ENCODE results near the gene POLR1G.

Gene POLR1G, protein sequence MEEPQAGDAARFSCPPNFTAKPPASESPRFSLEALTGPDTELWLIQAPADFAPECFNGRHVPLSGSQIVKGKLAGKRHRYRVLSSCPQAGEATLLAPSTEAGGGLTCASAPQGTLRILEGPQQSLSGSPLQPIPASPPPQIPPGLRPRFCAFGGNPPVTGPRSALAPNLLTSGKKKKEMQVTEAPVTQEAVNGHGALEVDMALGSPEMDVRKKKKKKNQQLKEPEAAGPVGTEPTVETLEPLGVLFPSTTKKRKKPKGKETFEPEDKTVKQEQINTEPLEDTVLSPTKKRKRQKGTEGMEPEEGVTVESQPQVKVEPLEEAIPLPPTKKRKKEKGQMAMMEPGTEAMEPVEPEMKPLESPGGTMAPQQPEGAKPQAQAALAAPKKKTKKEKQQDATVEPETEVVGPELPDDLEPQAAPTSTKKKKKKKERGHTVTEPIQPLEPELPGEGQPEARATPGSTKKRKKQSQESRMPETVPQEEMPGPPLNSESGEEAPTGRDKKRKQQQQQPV

DNA sequence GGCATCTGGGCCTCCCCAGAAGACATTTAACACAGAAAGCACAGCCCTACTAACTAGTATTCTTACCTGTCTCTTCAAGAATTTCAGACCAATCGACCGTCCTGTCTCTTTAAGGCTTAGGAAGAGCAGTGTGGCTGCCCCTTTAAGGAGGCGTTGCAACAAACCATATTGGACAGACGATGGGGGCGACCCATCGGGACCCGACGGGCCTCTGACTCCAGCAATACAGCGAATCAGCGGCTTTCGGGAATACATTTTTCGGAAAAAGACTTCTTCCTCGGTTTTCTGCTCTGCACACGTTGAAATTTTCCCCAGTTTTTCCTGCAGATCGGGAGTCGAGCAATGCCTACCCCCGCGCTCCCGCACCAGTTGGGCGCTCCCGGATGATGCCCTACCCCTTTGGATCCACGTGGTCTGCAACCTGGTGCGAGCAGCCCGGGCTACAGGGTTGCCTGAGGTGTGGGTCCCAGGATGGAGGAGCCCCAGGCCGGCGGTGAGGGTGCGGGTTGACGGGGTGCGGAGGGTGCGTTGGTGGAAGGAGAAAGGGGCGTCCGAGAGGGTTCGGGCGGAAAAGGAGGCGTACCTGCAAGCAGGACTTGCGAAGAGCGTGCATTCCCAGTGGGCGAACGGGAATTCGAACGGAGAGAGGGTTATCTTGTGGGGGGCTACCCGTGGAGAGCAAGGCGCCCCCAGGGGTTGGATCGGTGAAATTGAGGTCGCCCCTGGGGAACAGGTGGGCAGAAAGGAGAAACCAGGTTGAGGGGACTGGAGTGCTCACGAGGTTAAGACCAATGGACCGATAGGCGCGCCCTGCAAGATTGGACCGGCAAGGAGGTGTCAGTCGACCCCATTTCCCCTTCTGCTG is at the start of gene POLR1G:
POLR1G (plus strand) TSS at position 419 of the 865 bp plus-strand sequence; CDS start at position 472, 53 bp downstream.
- peak; percentile 81 for DNase-seq

DNA sequence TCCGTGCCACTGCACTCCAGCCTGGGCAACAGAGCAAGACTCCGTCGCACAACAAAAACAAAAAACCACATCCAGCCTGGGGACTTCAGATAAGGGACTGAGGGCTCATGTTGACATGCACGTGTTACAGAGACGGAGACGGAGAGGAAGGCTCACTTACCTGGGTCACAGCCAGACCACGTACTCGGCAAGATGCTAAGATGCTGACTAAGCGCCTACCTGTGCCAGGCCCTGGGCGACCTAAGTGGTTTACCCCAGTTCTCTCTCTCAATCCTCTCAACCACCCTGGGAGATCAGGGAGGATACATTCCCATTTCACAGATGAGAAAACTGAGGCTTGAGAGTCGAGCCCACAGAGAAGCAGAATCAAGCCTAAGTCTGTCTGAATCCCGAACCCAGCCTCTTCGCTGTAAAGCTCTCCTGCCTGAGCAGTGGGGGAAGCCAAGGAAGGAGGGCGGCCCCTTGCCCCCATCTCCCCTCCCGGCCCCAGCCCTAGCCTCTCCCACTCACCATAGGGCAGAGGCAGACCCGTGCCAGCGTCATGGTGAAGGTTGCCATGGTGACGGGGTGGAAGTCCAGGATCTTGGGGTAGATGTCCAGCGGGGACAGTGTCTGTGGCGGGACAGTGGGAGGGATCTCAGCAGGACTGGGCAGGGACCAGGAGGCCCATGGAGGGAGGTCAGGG is 49.5 kb upstream of the POLR1G start:
- DNase-seq, result no peak

DNA sequence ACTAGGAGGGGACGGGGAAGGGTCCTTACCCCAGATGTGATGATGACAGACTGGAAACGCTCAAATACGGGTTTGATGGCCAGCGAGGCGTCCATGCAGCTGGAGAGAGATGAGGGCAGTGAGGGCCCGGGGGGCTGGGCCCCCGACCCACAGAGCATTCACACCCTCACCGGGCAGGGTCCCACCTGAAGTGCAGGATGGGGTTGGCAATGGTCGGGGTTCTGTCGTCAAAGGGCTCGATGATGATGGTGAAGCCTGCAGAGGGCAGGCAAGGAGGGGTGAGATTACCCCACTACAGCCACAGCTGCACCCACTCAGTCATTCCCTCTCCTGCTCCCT is 49.0 kb upstream of the POLR1G start:
- no peak for DNase-seq

DNA sequence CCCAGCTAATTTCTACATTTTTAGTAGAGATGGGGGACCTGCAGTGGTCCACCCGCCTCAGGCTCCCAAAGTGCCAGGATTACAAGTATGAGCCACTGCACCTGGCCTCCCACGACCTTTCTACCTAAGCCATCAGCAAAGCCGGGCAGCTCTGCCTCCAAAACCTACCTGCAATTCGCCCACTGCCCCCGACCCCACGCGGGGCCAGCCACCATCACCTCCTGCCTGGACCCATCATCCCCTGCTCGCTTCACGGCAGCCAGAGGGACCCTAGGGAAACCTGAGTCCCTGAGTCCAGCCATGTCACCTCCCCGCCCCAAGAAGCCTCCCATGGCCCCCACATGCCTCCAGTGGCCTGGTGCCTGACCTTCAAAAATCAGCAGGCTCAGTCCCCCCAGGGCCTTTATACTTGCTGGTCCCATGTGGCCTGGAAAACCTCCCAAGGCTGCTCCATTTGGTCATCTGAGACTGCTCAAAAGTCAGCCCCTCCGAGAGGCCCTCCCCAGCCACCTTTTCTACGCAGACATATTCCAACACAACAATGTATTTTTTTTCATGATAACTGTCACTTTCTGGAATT is 48.1 kb upstream of the POLR1G start:
- DNase-seq, result no peak

DNA sequence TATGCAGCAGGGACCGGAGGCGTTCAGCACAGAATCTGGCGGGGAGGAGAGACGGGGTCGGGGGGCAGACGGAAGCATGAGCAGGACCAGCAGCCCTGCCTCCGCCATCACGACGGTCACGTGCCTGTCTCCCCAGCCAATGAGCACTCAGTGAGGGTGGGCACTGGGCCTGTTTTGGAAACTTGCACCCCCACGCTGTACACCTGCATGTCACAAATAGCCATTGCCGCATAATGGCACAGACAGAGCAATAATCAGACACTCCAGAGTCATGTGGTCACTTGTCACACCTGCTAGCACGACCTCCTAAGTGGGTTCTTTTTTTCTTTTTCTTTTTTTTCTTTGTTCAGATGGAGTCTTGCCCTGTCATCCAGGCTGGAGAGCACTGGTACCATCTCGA is 44.8 kb upstream of the POLR1G start:
- no peak for DNase-seq

DNA sequence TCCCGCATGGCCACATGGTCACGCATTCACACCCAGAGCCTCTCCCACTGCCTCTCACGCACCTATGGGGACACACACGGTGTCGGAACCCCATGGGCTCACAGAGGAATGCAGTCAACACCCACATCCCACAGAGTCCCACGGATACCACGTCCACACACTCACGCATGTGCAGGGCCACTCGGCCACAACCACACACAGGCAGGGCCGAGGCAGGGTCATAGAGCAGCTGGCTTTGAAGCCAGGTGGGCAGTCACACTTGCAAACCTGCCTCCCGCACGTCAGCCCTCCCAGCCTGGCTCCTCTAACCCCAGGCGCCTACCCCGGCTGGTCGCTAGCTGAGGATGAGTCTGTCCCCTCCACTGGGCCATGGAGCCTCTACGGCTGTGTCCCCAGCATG is 44.2 kb upstream of the POLR1G start:
- no peak for DNase-seq

DNA sequence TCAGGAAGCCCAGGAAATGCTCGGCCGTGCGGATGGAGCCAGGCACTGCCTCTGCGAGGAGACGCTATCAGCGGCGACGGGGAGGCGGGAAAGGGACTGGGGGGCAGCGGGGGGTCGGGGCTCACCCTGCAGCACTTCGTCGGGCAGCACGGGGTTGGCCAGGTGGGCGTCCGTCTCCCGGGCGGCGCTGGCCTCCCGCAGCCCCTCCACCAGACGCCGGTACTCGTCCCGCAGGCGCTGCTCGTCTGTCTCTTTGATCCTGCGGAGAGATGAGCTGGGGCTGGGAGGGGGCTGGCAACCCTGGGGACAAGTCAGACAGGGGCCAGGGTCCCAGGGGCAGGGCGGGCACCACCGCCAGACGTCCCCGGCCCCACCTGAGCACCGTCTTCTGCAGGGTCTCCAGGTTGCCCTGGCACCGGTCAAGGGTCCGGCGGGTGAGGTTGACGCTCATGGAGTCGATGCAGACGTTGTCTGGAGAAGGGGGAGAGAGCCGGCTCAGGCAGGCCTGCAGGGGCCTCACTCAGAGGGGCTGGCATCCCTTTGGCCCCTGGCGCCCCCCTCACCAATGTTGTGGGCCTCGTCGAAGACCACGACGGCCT is 42.5 kb upstream of the POLR1G start:
- no peak for DNase-seq

DNA sequence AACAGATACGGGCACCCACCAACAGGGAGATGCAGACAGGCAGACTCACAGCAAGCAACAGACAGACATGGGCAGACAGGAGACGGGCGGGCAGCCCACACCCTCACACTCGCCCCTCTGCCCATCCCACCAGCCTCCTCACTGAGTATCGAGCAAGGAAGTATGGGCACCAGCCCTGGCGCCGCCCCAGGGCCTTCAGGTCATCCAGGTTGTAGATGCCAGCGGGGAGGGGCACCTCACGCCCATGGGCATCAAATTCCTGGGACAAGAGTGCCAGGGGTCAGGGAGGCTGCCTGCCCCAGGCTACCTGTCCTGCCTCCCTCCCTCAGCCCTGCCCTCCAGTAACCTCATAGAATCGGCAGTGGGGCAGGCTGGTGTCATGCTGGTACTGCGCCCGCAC is 41.7 kb upstream of the POLR1G start:
- no peak for DNase-seq

DNA sequence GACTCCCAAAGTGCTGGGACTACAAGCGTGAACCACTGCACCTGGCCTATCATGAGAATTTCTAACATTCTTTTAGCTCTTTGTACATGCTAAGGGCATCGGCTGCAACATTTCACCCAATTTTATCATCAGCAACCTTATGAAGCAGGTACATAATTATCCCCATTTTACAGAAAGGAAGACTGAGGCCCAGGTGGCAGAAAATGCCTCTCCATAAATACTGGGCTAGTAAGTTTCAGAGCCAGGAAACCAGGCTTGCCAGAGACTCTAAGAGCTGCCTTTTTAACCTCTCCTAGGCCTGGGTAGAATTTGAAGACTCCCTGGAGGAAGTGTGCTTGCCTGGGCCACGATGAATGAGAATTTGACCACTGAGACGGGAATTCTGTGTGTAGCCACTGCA is 38.3 kb upstream of the POLR1G start:
- DNase-seq, result no peak

DNA sequence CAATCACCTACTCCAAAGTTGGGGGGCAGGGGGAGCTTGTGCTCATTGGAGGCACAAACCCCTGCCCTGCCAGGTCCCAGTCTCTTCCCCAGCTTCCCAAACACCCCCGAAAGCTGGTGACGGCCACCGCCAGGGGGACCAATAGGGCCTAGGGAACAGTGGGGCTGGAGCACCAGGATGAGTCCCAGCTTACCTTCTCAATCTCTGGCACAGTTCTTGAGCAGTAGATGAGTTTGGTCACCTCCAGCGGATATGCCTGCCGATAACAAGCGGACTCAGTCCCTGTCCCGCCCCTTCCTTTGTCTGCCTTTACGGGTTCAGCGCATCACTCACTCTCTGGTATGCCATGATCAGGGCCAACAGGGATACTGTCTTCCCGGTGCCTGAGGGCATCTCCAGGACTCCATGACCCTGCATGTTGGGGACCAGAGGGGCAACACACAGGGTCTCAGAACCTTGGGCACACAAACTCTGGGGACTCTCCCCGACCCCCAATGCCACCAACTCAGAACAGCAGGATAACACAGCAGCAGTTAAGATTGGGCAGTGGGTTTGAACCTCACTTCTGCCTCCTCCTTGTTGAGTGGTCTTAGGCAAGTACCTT is 37.6 kb upstream of the POLR1G start:
- no peak for DNase-seq

DNA sequence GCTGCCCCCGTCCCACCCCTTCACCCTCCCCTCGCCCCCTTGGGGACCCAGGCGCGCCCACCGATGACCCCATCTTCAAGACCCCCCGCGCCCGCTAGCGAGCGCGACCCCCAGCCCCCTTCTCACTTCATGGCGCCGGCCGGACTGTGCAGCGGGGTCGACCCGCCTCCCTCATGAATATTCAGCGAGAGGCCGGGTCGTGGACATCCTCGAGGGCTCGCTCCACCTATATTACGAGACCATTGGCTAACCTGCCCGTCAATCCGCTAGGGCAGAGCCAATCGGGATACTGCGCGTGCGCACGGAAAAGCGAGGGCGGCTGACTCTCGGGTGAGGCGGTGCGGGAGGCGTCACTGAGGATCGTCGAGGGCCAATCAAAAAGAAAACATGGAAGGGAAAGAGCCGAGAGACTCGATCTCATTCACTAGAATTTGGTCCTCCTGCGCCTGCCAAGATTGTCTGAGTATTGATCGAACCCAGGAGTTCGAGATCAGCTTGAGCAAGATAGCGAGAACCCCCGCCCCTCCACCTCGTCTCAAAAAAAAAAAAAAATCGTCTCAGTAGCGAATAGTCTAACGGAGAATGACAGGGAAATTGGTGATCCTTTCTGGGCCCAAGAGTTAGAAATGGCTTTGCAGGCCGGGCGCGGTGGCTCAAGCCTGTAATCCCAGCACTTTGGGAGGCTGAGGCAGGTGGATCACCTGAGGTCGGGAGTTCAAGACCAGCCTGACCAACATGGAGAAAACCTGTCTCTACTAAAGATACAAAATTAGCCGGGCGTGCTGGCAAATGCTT is 35.8 kb upstream of the POLR1G start, which contains the start of gene ERCC2:
ERCC2 (minus strand) TSS at position 164 of the 795 bp plus-strand sequence; CDS start at position 131, 33 bp downstream.
- peak; percentile 97 for DNase-seq

DNA sequence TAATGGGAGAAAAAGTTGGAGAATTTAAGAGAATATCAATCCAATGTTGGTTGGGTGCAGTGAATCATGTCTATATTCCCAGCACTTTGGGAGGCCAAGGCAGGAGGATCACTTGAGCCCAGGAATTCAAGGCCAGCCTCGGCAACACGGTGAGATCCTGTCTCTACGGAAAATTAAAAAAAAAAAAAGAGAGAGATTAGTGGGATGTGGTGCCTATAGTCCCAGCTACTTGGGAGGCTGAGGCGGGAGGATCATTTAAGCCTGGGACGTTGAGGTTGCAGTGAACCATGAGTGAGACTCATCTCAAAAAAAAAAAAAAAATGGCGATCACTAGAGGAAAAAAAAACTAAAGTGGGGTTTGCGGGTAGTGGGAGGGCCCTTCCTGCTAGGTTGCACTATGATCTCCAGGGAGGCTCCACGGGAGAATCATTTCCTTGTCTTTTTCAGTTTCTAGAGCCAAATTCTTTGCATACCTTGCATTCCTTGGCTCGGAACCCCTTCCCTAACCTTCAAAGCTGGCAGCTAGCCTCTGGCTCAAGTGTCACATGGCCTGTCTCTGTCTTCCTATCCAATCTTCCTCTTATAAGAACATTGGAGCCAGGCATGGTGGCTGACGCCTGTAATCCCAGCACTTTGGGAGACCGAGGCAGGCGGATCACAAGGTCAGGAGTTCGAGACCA is 30.3 kb upstream of the POLR1G start:
- DNase-seq, result peak; percentile 98

DNA sequence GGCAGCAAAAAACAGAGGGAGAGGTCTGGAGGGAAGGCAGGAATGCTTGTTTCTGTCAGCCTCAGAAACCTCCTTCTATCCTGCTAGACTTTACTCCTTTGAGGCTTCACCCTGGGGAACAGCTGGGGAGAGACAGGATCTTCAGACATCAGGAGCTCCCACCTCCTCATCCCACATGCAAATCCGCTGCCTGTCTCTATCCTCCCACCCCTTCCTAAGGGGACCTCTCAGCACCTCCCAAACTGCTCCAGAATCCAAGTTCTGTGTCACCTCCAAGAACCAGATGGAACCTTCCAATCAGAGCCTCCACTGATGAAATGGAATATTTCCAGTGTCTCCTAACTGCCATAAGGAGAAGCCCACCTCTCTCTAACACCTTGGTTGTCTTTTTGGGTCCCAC is 26.3 kb upstream of the POLR1G start:
- no peak for DNase-seq

DNA sequence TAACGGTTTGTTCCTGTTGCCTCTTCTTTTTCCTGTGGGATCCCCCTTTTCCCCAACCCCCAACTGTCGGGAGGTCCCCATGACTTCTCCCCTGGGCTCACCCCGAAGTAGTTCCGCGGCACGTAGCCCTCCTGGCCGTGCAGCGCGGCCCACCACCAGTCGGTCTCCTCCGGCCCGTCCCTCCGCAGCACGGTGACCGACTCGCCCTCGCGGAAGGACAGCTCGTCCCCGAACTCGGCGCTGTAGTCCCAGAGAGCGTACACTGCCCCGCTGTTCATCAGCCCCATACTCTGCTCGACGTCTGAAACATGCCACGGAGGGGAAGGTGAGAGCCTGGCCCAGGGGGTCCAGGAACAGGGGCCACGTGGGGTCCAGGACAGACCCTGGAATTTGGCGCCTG is 24.0 kb upstream of the POLR1G start:
- no peak for DNase-seq

DNA sequence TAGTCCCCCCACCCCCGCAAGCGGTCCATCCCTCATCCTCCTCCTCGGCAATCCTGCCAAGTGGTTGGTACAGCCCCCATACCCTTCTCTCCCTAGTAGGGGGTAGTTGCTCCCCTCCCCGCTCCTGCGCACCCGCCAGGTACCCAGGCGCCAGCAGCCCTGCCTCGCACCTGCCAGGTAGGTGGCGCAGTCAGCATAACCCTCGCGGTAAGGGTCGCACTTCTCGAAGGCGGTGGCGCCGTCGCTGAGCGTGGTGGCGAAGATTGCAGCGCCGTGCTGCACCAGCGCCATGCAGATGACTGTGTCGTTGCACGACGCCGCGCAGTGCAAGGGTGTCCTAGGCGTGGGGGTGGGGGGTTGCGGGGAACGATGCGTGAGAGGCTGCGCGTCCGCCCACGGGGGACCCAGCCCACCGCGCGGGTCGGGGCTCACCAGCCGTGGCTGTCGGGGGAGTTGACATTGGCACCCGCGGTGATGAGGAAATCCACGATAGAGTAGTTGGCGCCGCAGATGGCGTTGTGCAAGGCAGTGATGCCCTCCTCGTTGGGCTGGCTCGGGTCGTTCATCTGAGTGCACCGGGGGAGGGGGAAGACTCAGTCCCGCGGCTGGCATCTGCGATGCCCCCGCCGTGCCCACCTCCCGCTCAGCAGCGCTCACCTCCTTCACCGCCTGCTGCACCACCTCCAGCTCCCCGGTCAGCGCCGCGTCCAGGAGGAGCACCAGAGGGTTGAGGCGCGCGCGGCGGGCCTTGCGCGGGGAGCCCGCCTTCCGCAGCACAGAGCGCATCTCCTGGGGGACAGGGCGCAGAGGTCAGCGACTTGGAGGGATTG is 20.8 kb upstream of the POLR1G start:
- DNase-seq, result no peak

DNA sequence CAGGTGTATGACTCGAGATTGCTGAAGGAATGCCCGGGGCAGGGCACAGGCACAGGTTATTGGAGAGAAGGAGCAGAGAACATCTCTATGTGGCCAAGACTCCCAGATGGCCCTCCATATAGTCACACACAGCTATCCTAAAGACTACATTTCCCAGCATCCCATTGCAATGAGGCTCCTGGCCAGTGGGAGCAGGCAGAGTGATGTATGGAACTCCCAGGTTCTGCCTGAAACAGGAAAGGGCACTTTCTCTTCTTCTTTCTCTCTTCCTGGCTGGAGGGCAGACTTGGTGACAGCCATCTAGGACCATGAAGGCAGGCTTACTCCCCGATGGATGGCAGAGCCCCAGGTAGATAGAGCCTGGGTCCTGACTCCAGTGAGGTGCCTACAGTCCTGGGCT is 15.1 kb upstream of the POLR1G start:
- peak; percentile 39 for DNase-seq

DNA sequence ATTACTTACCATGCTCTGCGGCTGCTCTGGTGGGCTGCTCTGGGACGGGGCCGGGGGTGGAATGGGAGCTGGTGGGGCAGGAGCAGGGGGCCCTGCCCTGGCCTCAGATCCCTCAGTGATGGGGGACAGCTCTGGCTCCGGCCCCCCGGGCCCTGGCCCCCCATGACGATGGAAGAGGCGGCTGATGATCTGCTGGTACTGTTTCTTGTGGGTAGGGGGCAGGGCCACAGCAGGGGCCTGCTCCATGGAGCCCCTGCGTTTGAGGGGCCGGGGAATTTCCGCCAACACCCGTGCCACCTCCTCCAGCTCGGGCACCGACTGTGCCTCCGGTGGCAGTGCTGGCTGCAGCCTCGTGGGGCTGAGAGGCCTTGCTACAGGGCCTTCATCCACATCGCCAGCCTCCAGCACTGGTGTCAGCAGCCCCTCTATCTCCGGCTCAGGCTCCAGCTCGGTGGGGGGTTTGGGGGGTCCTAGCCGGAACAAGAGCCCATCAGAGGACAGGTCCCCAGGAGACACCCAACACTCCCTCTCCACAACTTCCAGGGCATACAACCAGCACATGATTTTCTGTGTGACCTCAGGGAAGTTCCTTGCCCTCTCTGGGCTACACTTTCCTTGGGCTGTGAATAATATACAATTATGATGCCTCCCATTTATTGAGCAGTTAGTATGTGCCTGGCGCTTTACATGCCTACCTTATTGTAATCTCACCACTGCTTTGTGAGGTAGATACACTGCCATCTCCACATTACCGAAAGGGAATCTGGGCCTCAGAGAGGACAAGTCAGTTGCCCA is 14.4 kb upstream of the POLR1G start:
- DNase-seq, result no peak

DNA sequence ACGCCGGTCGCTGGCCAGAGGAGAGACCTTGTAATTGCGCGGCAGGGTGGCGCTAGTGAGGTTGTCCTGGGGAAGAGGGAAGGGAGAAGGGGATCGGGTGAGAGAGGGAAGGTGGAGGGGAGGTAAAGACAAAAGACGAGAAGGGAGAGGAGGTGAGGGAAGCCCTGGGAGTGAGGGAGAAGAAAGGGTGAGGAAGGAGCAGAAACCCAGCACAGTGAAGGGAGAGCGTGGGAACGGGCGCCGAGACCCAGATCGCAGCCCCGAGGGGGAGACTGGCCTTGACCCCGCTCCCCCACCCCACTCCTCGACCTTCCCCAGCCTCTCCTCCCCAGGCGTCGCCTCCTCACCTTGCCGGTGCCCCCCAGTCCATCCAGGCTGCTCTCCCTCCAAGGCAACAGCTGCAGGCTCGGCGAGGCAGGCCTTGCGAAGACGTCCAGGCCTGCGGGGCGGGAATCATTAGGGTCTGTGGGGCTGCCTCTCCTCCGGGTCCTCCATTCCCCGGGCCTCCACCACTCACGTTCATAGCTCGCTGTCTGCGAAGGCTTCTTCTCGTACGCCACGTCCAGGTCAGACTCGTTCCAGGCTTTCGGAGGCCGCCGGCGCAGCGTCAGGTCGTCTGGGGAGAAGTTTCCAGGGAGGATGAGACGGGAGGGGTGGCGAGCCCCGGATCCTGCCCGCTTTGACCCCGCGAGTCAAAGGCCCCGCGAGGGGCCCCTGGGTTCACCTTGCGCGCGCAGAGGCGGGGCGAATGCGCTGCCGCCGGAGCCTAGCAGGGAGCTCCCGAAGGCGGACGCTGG is 10.4 kb upstream of the POLR1G start:
- DNase-seq, result no peak

All from HCEC 1CT (cell line).